Ovary (tissue), 9 donors: ENCODE measurements around the gene EIF3A. TPM values are rescaled to one million over a fixed set of nuclear protein-coding genes. Genes with fewer than 3 reads are reported as not detected.
"Not testable (repeated sequence)": the region's sequence is repeated elsewhere in the genome, so short reads cannot be mapped to it uniquely, and the experiment has no call there.

Source experiments
- DNase-seq, 5 donors: peaks; one replicate each; pipeline ENCODE4 v3.0.0-alpha.2; 2019 to 2020
- H3K27ac ChIP-seq, 2 donors: fragments of 200-600 bp; one replicate each; pipeline versions ENCODE4 v1.5.1 to v1.8.0; 2019 to 2022
- H3K27me3 ChIP-seq: fragments of 200-600 bp; one replicate; pipeline ENCODE4 v1.8.0; 2022
- H3K36me3 ChIP-seq: fragments of 200-600 bp; sonication (generic); one replicate; pipeline ENCODE4 v1.5.1; 2019
- H3K4me1 ChIP-seq: one replicate; pipeline ENCODE4 v1.8.1; 2013; ENCODE audit warnings: mild to moderate bottlenecking, moderate library complexity; ENCODE audit not compliant: insufficient read depth
- H3K4me3 ChIP-seq: fragments of 200-600 bp; sonication (generic); one replicate; pipeline ENCODE4 v1.5.1; 2017
- H3K9me3 ChIP-seq, 2 donors: fragments of 200-600 bp in 1 of 2; sonication (generic) in 1 of 2; one replicate each; pipeline versions ENCODE4 v1.5.1 to v1.8.1; 2013 to 2019; ENCODE audit warnings: mild to moderate bottlenecking in 1 of 2, moderate library complexity in 1 of 2
- EP300 ChIP-seq: sonication (generic); formaldehyde crosslinking; IDR thresholded peaks from one replicate; pipeline ENCODE4 v1.6.1; 2017; ENCODE audit warnings: antibody characterized with exemption
- POLR2A ChIP-seq: fragments of 450-650 bp; IDR thresholded peaks from one replicate; pipeline ENCODE4 v1.6.1; 2017; ENCODE audit warnings: antibody characterized with exemption, mild to moderate bottlenecking, moderate library complexity
- WGBS, 3 donors: extraction: QIAGEN DNeasy Blood & Tissue Kit in 1 of 3; methylation state at CpG; one replicate each; pipeline versions ENCODE4 v1.1.5 to v1.1.7; 2013 to 2017; 5-methylcytosine and 5-hydroxymethylcytosine counted together
- intact Hi-C, 4 donors: fragments of 100-400 bp; cut with DNase I; formaldehyde crosslinking; loops; one replicate each; pipeline versions ENCODE4 v1.11.0 to v1.15.1; 2022 to 2023
- polyA plus RNA-seq, 2 donors: library from polyadenylated mRNA; stranded (reverse); fragments of 200-250 nt in 1 of 2; fragments of 350-450 nt in 1 of 2; fragmentation: Illumina TruSeq in 1 of 2; extraction: RNeasy Lipid Tissue Mini Kit (QIAGEN cat#74804) in 1 of 2; gene quantifications; one replicate each; pipeline ENCODE4 v1.2.3, GENCODE V29; 2013 to 2014
- total RNA-seq, 7 donors: library from RNA; depleted of rRNA in 2 of 7; stranded (reverse); fragments of >200 nt in 2 of 7; fragmentation: NEBNext Ultra II Directional in 3 of 7; extraction: Animal tissue kit (Norgen Biotek cat#: 25700) in 3 of 7; gene quantifications; one replicate each; pipeline versions ENCODE4 v1.1.0 to v1.2.4, GENCODE V29; 2016 to 2023
- TF ChIP-seq, protein P1 (sequence below), 3 donors: fragments of 450-650 bp in 2 of 3; fragments of 200-600 bp in 1 of 3; IDR thresholded peaks; one replicate each; pipeline versions ENCODE4 v1.5.1 to v1.8.0; 2016 to 2022; ENCODE audit warnings: antibody characterized with exemption in 3 of 3, mild to moderate bottlenecking in 1 of 3
- donor health status: DM: no; HTN: no; CAD: no; lungs with moderate emphysema.
- donor health status: DM: no; HTN: no; CAD: no.
- donor health status: Bipolar disorder and iron deficiency.
- donor health status: DM: yes; HTN: yes; CAD: no.
- donor health status: DM: no; HTN: no; CAD: no.
- donor health status: DM: yes; HTN: yes; CAD: no.

Gene EIF3A
- total and polyA plus RNA-seq, 9 donors: 53.9 to 113 (median 88.1) TPM

DNA sequence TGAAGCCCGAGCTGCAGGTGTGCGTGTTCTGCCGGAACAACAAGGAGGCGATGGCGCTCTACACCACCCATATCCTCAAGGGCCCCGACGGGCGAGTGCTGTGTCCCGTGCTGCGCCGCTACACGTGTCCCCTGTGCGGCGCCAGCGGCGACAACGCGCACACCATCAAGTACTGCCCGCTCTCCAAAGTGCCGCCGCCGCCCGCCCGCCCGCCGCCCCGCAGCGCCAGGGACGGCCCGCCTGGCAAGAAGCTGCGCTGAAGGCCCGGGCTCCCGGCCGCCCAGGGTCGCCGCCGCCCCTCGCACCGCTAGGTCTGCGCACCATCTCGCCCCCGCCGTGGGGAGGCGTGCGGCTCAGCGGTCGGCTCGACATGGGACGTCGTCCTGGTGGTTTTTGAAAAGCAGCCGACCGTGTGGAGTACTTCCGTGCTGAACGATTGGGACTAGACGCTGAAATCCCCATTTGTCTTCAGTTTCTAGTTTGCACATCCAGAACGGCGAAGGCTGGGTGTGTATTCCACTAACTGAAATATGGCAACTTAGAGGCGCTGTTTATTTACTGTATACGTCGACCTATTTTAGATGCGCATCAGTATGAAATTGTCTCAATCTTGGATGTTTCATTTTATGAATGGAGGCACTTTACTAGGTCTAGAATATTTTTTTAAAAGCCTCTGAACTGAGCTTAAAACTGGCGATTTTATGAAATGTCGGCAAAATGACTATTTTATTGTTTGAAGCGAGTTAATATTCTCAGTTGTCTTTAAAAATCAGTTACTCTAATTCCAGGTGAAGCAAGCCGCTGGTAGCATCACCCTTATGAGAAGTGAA, 50.0 kb downstream of the EIF3A start:
- TF ChIP-seq EP300 (no peak), POLR2A (no peak)
- TF ChIP-seq, protein P1, sequence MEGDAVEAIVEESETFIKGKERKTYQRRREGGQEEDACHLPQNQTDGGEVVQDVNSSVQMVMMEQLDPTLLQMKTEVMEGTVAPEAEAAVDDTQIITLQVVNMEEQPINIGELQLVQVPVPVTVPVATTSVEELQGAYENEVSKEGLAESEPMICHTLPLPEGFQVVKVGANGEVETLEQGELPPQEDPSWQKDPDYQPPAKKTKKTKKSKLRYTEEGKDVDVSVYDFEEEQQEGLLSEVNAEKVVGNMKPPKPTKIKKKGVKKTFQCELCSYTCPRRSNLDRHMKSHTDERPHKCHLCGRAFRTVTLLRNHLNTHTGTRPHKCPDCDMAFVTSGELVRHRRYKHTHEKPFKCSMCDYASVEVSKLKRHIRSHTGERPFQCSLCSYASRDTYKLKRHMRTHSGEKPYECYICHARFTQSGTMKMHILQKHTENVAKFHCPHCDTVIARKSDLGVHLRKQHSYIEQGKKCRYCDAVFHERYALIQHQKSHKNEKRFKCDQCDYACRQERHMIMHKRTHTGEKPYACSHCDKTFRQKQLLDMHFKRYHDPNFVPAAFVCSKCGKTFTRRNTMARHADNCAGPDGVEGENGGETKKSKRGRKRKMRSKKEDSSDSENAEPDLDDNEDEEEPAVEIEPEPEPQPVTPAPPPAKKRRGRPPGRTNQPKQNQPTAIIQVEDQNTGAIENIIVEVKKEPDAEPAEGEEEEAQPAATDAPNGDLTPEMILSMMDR (IDR thresholded peaks at IDR 0.05): no peak
- peaks cover 4% of the 10 kb centered on the region for H3K4me1 ChIP-seq

DNA sequence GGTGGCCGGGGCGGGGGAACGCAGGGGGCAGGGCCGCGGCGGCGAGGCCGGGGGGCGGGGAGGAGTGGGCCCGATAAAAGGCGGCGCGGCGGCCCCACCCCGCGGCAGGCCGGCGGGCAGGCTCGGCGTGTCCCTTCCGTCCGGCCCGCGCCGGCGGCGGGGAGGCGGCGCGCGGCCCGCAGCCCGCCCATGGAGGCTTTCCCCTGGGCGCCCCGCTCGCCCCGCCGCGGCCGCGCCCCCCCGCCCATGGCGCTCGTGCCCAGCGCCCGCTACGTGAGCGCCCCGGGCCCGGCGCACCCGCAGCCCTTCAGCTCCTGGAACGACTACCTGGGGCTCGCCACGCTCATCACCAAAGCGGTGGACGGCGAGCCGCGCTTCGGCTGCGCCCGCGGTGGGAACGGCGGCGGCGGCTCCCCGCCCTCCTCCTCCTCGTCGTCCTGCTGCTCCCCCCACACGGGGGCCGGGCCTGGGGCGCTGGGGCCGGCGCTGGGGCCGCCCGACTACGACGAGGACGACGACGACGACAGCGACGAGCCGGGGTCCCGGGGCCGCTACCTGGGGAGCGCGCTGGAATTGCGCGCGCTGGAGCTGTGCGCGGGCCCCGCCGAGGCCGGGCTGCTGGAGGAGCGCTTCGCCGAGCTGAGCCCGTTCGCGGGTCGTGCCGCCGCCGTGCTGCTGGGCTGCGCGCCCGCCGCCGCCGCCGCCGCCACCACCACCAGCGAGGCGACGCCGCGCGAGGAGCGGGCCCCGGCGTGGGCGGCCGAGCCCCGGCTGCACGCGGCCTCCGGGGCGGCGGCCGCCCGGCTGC, 50.8 kb downstream of the EIF3A start, which contains the start of gene NANOS1:
NANOS1 (plus strand) TSS at position 102 of the 808 bp plus-strand sequence; CDS start at position 190, 88 bp downstream.
- WGBS, 3 donors: 1% methylated on average over 48 to 134 of the region's 136 CpGs; no CpG with 5 or more reads in 1 of the 3 donors
- peaks cover 4% of the 10 kb centered on the region for H3K4me1 ChIP-seq

More for the DNA sequence above, 50.0 kb downstream of the EIF3A start:
- H3K36me3 ChIP-seq: no peaks in the 10 kb centered on the region
- no peaks in the 10 kb centered on the region for H3K9me3 ChIP-seq
- WGBS, 3 donors: 5 to 24% (median 10%) methylated on average over 18 to 65 of the region's 65 CpGs
- peak in 3 of 5 donors; percentile 11 to 45 (median 33) for DNase-seq
- intact Hi-C loops: no loop called here
- no peaks in the 10 kb centered on the region for H3K27me3 ChIP-seq
- H3K27ac ChIP-seq: no peak overlapping the region
- H3K4me3 ChIP-seq: peak overlapping the region; percentile 52

DNA sequence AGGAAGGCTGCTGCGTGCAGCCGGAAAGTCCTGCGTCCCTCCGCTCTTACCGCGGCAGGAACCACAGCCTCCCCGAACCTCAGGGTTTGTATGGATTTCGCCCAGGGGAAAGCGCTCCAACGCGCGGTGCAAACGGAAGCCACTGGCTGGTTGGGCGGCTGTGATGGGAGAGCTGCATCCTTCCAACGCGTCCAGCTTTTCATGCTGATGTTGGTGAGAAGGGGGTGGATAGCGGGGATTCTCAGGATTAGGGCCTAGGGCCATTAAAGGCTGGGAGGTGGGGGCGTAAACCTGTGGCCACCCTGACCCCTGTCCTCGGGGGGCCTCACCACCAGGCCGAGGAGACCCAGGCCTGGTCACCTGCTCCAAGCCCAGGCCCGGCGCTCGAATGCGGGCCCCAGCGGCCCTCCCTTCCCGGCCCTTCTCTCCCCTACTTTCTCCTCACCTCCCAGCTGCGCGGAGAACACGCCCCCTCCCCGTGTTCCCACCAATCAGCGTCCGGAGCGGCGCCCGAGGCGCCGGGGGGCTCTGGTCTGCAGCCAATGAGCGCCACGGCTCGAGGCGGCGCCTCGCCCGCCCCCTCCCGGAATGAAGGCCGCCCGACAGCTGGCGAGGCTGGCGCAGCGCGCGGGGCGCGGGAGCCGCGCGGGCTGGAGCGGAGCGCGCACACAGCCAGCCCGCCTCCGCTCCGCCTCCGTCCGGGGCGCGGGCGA, 51.6 kb downstream of the EIF3A start:
- peak; percentile 78 to 90 (median 87) for DNase-seq
- H3K4me1 ChIP-seq: peaks cover 4% of the 10 kb centered on the region
- H3K36me3 ChIP-seq: no peaks in the 10 kb centered on the region
- WGBS, 3 donors: 1 to 7% (median 5%) methylated on average over 22 to 68 of the region's 68 CpGs
- H3K27ac ChIP-seq: no peak overlapping the region
- intact Hi-C loops: loop anchor here in 1 of 4 donors (5.0 kb wide), 1 partner anchor 462 kb away; no protein-coding TSS in a partner anchor
- H3K9me3 ChIP-seq: no peaks in the 10 kb centered on the region
- TF ChIP-seq EP300 (no peak), POLR2A (no peak)
- TF ChIP-seq, protein P1 (IDR thresholded peaks at IDR 0.05): peak in 2 of 3 donors; percentile 9 to 10
- H3K4me3 ChIP-seq: peak overlapping the region; percentile 52
- H3K27me3 ChIP-seq: no peaks in the 10 kb centered on the region

More for the DNA sequence above, 50.8 kb downstream of the EIF3A start, which contains the start of gene NANOS1:
- no peak for TF ChIP-seq POLR2A
- TF ChIP-seq, protein P1 (IDR thresholded peaks at IDR 0.05): no peak
- no peak for TF ChIP-seq EP300
- H3K27ac ChIP-seq: no peak within 1 kb of the TSS
- H3K36me3 ChIP-seq: no peaks in the 10 kb centered on the region
- DNase-seq: peak in 2 of 5 donors; percentile 44 to 45
- H3K9me3 ChIP-seq: no peaks in the 10 kb centered on the region
- peak within 1 kb of the TSS; percentile 52 for H3K4me3 ChIP-seq
- H3K27me3 ChIP-seq: no peaks in the 10 kb centered on the region
- intact Hi-C loops: loop anchor here in 1 of 4 donors (5.0 kb wide), 1 partner anchor 463 kb away; no protein-coding TSS in a partner anchor

DNA sequence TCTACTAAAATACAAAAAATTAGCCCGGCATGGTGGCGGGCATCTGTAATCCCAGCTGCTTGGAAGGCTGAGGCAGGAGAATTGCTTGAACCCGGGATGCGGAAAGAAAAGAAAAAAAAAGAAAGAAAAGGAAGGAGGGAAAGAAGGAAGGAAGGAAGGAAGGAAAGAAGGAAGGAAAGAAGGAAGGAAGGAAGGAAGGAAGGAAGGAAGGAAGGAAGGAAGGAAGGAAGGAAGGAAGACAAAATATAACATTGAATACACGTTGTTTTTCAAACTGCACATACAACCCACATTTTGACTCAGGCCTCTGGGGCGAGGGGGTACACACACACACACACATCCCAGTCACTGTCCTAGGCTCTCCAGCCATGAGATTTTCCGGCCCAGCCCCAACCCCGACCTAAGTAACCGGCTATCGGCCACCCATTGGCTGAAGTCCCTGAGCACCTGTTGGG, 52.1 kb downstream of the EIF3A start:
- H3K9me3 ChIP-seq, H3K27ac ChIP-seq, H3K27me3 ChIP-seq, H3K4me1 ChIP-seq, H3K4me3 ChIP-seq, H3K36me3 ChIP-seq, DNase-seq: not testable (repeated sequence)
- 48 to 56% (median 56%) methylated on average over 10 of the region's 10 CpGs for WGBS, 3 donors
- intact Hi-C loops: loop anchor here in 1 of 4 donors (5.0 kb wide), 1 partner anchor 461 kb away; no protein-coding TSS in a partner anchor
